OCI-M1 (cell line): ENCODE results near the gene RALGPS2.
"Not testable (repeated sequence)": the region's sequence is repeated elsewhere in the genome, so short reads cannot be mapped to it uniquely, and the experiment has no call there.

ENCODE experiments used
- DNase-seq: peaks from one replicate; lab custom pipeline; 2025; lab: John Stamatoyannopoulos, UW

RALGPS2 gene

GRCh38 chr1:178781533-178782330 is 56.7 kb downstream of the RALGPS2 start:
- no peak for DNase-seq

- DNase-seq: peak; percentile 26
Observed at GRCh38 chr1:178784131-178784536, 59.1 kb downstream of the RALGPS2 start.

DNA sequence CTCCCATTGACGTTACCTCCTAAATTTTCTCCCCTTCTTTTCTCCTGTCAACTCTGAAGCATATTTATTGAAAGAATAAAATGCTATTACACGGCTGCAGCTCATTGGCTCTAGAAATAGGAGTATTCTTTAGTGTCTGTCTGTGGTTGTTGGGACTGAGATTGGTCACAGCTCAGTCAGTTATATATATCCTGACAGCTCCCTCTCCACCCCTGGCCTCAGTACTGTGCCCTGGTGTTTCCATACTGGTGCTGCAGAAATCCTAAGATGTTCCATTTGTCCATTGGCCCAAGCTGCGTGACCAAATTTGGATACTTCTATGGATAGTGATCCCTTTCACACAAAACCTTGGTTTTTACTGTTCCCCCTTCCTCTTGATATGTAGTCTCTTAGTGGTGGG is 67.3 kb downstream of the RALGPS2 start:
- DNase-seq: no peak

GRCh38 chr1:178796013-178796412 is 71.0 kb downstream of the RALGPS2 start:
- no peak for DNase-seq

- peak; percentile 27 for DNase-seq
Observed at GRCh38 chr1:178797590-178797989, 72.5 kb downstream of the RALGPS2 start.

- peak; percentile 55 for DNase-seq
Observed at GRCh38 chr1:178798232-178798861, 73.3 kb downstream of the RALGPS2 start.

DNA sequence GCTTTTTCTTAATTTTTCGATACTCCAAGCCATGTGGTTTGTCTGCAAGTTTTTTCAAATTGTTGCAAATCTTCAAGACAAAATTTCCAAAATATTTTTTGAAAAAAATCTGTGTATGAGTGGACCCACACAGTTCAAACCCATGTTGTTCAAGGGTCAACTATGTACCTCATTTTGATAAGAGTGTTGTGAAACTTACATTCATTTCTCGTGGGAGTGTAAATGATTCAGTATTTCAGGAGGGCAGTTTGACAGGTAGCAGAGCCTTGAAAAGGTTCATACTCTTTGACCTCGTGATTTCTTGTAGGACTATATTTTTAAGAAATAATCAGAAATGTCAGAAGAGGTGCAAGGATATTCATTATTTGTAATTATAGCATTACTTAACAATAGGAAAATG is 77.8 kb downstream of the RALGPS2 start:
- DNase-seq: no peak

- DNase-seq: no peak
Observed at GRCh38 chr1:178806665-178807300, 81.7 kb downstream of the RALGPS2 start.

- no peak for DNase-seq
Observed at GRCh38 chr1:178808529-178808928, 83.5 kb downstream of the RALGPS2 start.

- no peak for DNase-seq
Observed at GRCh38 chr1:178810585-178810984, 85.5 kb downstream of the RALGPS2 start.

GRCh38 chr1:178818416-178818815 is 93.4 kb downstream of the RALGPS2 start:
- no peak for DNase-seq

DNA sequence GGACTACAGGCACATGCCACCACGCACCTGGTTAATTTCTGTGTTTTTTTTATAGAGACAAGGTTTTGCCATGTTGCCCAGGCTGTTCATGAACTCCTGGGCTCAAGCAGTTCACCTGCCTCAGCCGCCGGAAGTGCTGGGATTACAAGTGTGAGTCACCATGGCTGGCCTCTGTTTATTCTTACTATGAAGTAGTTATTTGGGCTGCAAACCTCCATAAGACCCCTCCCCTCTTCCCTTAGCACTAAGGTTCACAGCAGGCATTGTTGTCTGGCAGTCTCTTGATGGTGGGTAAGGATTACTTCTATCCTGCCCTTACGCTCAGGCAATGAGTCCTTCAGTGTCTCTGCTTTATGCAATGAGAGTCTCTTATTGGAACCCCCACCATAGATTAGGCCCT is 94.1 kb downstream of the RALGPS2 start:
- no peak for DNase-seq

DNA sequence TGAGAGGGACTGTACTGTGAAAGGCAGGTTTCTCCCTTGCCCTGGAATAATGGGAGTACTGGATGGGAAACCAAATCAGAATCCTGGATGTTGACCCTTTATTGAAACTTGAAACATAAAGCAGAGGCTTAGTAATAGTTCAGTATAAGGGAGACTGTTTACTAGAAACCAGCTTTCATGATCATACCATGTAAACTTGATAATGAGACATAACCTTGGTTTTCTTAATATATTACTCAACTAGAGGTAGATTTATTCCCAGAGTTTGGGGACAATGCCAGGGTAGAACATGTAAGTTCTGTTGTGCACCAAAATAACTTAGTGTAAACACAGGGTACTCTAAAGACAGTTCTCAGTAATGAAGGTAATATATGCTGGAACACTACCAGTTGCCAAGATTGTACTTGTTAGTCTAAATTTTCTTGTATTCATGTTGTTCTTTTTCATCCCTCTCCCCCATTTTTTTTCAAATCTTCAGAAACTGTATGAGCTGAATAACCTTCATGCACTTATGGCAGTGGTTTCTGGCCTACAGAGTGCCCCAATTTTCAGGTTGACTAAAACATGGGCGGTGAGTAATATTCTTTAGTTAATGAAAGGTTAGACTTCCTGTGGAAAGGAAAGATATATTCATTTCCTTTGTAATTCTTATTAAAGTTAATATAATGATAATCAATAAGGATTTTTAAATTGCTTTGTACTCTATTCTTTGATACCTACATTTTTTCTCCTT is 96.3 kb downstream of the RALGPS2 start:
- no peak for DNase-seq

GRCh38 chr1:178825167-178825566 is 100.1 kb downstream of the RALGPS2 start:
- no peak for DNase-seq

DNA sequence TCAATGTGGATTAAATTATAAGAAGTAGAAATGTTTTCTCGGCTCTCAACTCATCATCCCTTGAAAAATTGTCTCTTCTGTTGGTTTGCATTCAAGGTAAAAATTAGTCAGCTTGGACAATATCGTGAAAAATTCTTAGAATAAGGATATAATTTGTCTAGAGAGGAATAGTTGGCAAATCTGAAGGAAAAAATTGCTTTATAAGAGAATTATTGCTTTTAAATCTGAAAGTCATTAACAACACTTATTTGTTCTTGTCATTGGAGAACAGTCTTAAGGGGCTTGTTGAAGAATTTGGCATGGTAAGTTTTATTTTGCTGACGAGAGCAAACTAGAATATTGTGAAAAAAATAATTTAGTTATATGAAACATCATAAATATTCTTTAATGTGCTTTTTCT is 119.4 kb downstream of the RALGPS2 start:
- DNase-seq: no peak

DNA sequence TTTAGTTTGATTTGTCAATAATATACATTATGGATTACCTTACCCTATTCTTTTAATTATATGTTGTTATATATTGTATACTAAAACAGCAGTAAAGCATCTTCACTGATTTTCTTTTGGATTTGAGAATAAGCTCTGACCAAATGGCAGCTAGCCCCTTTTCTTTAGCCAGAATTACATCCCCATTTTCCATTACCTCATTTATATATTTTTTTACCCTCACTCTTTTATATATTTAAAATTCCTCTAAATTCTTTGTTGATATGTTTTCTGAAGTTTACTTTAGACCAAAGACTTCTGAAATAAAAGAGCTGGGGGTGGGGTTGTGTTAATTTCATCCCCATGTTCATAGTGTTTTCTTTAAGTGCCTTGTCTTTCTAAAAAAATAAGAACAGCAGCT is 121.3 kb downstream of the RALGPS2 start:
- no peak for DNase-seq

DNA sequence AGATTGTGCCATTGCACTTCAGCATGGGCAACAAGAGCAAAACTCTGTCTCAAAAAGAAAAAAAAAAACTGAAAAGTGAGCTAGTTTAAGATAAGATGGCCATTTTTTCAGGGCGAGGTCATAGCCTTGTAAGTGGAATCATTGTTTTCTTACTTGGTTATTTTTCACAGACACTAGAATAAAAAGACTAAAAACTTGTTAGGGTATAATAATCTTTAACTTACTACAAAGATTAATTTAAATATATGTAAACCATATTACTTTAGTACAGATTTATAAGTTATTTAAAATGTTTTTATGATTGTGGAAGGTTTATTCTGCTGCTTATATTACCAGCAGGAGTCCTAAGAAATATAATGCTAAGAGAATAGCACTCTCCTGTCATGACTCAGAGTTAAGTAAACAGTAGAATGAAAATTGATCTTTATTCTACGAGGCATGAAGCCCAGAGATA is 122.4 kb downstream of the RALGPS2 start:
- DNase-seq: no peak

DNA sequence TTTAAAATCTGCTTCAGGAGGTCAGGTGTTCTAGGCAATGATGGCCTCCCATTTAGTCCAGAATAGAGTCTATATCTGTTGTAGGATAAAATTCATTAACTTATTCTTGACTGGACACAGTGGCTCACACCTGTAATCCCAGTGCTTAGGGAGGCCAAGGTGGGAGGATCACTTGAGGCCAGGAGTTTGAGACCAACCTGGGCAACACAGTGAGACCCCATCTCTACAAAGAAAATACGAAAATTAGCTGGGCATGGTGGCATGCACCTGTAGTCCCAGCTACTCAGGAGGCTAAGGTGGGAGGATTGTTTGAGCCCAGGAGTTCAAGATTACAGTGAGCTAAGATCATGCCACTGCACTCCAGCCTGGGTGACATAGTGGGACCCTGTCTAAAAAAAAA is 122.9 kb downstream of the RALGPS2 start:
- not testable (repeated sequence) for DNase-seq

DNA sequence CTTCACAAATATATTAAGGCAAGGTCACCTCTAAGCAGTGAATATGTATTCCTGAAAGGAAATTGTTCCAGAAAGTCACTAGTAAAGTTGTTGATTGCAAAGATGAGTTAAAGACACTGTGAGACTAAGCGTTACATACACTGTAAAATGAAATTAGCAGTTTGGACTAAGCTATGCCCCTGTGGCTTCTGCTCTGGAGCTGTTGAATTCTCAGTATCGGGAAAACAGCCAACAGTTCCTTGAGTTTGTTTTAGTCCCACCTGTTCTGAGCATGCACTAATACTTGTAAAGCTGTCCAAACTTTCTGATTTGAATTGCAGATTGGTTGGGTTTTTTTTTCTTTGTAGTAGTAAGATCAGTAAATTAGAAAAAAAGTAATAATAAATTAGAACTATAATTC is 124.9 kb downstream of the RALGPS2 start:
- DNase-seq: no peak

DNA sequence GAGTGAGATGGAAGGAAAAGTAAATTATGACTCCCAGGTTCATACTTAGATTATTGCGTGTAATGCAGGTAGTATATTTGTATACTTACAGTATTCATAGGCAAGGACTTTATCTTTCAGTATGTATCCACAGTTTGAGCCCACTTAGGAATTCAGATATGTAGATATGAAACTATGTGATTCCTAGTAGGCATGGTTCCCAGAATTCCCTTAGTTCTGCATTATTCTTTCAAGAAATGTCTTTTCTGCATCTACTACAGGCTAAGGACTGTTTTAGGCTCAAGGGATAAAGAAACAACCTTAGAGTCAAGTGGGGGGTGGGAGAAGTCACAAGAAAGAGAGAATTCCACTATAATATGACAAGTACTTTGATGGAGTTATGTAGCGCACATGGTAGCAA is 132.1 kb downstream of the RALGPS2 start:
- DNase-seq: no peak

GRCh38 chr1:178862416-178862815 is 137.4 kb downstream of the RALGPS2 start:
- no peak for DNase-seq

DNA sequence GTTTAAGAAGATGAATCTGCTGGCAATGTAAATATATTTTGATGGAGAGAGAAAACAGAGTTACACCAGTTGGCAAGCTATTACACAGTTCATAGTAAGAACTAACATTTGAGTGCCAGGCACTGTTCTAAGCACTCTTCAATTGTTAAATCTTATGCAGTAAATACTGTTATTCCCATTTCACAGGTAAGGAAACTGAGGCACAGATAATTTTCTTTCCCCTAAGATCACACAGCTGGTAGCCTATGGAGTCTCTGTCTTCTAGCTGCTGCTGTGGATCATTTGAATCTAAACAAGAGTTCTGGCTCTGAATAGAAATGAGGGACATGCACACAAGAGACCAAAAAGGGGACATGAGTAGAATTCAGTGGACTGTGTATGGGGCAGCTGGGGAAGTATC is 137.8 kb downstream of the RALGPS2 start:
- no peak for DNase-seq
